Activated CD4-positive, alpha-beta T cell treated with anti-CD3 and anti-CD28 coated beads, Interleukin-2, Interleukin-4, amounts not matched to agents 100 ng/mL and 50 ng/mL, durations not matched to agents 16 hours and 8 hours (primary cell): ENCODE results near the gene LMF2.
A peak's percentile ranks its signal among the peaks of the same experiment; 100 is the strongest.

Experiments
- DNase-seq: peaks from one replicate; pipeline ENCODE4 v3.0.0-alpha.2; 2020; ENCODE audit warnings: low spot score

LMF2 gene

GRCh38 chr22:50503475-50504145 is 3.9 kb downstream of the LMF2 start:
- DNase-seq = no peak

- DNase-seq = no peak
Measured at GRCh38 chr22:50502628-50503474, 4.7 kb downstream of the LMF2 start.

- no peak for DNase-seq
Measured at GRCh38 chr22:50502096-50502495, 5.4 kb downstream of the LMF2 start.

- DNase-seq = no peak
Measured at GRCh38 chr22:50500452-50500851, 7.0 kb downstream of the LMF2 start.

GRCh38 chr22:50498322-50498890 is 9.1 kb downstream of the LMF2 start:
- DNase-seq = peak; percentile 78

GRCh38 chr22:50497093-50497492 is 10.4 kb downstream of the LMF2 start:
- no peak for DNase-seq

- no peak for DNase-seq
Measured at GRCh38 chr22:50490531-50491308, 16.8 kb downstream of the LMF2 start.

GRCh38 chr22:50489363-50490243 is 17.9 kb downstream of the LMF2 start:
- DNase-seq = no peak

GRCh38 chr22:50488886-50489285 is 18.6 kb downstream of the LMF2 start:
- DNase-seq = no peak

- DNase-seq = no peak
Measured at GRCh38 chr22:50488006-50488677, 19.4 kb downstream of the LMF2 start.

- no peak for DNase-seq
Measured at GRCh38 chr22:50487290-50488005, 20.1 kb downstream of the LMF2 start.

- DNase-seq = no peak
Measured at GRCh38 chr22:50486561-50487289, 20.8 kb downstream of the LMF2 start, which contains the start of gene MIOX. Gene MIOX (plus strand): TSS chr22:50486859. CDS start chr22:50486898, 39 bp downstream.

GRCh38 chr22:50485221-50486131 is 22.0 kb downstream of the LMF2 start:
- DNase-seq = no peak

GRCh38 chr22:50483977-50484853 is 23.3 kb downstream of the LMF2 start:
- no peak for DNase-seq

GRCh38 chr22:50483556-50483955 is 23.9 kb downstream of the LMF2 start:
- no peak for DNase-seq

GRCh38 chr22:50483106-50483505 is 24.4 kb downstream of the LMF2 start:
- DNase-seq = no peak
